ENCODE results near the gene CSNK1G1.

Gene CSNK1G1

DNA sequence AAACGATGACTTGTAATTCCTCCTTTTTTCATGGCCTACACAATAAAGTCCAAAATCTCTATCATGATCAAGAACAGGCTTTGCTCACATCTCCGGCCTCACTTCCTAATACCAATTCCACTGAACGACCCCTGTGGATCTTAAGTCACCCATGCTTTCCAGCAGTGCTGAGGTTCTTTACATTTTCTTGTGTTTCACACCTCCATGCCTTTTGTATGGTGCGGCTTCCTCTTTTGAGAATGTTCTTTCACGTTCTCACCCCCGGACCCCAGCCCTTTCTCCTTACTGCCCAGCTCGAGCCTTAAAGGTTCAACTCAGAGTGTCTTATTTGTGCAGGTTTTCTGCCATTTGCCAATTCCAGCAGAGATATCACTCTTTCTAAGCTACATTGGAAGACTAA lies 70.1 kb downstream of the CSNK1G1 start:
- no peak for DNase-seq

DNA sequence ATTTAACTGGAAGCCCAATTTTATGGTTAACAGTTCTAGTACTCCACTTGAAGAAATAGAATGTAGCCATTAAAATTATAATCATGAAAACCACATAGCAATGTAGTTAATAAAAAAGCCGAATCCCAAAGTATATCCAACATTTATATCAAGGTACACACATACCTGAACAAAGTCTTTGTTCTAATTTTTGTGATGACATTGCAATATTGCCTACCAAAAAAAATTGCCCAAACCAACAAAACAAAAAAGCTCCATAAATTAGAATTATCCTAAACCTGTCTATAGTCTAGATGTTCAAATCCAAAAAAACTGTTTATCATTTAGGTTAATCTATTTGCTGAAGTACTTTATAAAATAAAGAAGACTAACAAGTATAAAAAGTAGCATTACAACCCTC lies 70.8 kb downstream of the CSNK1G1 start:
- no peak for DNase-seq

DNA sequence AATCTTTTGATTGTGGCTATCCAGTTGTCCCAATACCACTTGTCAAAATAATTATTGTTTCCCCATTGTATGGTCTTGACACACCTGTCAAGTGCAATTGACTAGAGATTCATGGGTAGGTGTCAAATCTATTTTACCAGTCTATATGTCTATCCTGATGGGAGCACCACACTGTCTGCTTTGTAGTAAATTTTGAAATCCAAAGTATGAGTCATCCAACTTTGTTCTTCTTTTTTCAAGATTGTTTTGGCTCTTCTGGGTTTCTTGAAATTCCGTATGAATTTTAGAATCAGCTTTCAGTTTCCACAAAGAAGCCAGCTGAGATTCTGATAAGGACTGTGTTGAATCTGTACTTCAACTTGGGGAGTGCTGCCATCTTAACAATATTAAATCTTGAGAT lies 71.9 kb downstream of the CSNK1G1 start:
- no peak for DNase-seq

DNA sequence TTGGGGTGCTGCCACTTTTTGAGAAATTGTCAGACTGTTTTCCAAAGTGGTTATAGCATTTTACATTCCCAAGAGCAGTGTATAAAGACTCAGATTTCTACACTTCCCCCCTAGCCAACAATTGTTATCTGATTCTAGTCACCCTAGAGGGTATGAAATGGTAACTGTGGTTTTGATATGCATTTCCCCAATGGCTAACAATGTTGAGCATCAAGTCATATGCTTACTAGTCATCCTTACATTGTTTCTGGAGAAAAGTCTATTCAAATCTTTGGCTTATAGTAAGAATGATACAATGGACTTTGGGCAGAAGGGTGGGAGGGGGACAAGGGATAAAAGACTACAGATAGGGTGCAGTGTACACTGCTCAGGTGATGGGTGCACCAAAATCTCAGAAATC lies 73.3 kb downstream of the CSNK1G1 start:
- no peak for DNase-seq

DNA sequence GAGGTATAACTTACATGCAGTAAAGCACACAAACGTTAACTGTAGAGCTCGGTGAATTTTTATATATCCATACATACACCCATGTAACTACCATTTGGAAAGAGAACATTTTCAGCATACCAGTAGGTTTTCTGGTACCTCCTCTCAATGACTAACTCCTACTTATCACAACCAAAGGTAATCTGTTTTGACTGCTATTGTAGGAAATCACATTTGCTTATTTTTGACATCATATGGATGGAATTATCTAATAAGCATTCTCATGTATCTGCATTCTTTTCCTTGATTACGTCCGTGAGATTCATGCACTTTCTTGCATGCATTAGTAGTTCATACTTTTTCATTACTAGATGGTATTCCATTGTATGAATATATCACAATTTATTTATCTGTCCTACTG lies 76.8 kb downstream of the CSNK1G1 start:
- DNase-seq: no peak

DNA sequence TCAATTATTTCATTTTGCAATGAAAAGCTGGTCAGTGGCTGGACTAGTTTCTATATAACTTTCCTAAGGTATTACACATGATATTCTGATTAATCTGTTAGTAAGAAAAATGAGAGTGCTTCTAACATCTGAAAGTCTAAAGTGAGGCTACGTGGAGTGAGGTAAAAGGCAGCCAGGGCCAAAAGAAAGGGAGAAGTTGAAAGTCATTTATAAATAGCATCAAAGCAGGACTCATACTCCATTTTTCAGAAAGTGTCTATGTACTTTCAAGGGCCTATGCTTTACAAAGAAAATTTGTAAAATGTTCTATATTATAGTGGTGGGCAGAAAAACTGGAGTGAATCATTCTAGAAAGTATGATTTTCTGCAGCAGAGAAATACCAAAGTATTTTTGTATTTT lies 80.0 kb downstream of the CSNK1G1 start:
- DNase-seq: no peak

DNA sequence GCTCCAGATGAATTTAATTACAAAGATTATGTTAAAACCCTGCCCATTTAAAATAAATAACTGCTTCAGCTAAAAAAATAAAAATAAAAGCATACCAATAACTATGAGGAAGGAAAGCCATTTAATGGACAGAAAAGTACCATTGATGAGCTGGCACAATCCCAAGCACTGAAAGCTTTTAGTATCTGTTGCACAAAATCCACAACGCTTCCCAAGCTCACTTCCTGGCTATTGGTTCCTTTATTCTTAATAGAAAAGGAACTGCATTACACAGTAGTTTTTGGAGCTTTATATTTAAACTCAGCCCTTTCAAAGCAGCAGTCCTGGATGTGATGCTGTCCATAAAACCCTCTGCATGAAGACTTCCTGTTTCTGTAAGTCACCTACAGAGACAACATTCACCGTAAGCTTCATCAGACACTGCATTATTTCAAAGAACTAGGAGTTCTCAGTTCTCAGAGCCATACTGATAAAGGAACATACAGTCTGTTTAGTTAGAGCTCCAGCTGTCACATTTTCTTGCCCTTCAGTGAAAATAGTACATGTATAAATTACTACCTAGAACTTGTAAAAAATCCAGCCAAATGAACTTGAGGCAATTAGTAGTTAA lies 81.5 kb downstream of the CSNK1G1 start:
- DNase-seq: no peak

DNA sequence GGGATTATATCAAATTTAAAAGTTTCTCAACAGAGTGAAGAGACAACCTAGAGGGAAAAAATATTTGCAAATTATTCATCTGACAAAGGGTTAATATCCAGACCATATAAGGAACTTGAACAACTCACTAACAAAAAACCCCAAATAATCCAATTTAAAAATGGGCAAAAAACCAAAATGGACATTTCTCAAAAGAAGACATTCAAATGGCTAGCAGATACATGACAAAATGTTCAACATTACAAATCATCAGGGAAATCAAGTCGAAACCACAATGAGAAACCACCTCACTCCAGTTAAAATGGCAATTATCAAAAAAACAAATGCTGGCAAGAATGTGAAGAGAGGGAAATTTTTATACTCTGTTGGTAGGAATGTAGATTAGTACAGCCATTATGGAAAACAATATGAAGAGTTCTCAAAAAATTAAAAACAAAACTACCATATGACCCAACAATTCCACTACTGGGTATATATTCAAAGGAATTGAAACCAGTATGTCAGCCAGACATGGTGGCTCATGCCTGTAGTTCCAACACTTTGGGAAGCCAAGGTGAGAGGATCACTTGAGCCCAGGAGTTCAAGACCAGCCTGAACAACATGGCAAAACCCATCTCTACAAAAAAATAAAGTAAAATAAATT lies 88.5 kb downstream of the CSNK1G1 start:
- DNase-seq: no peak

DNA sequence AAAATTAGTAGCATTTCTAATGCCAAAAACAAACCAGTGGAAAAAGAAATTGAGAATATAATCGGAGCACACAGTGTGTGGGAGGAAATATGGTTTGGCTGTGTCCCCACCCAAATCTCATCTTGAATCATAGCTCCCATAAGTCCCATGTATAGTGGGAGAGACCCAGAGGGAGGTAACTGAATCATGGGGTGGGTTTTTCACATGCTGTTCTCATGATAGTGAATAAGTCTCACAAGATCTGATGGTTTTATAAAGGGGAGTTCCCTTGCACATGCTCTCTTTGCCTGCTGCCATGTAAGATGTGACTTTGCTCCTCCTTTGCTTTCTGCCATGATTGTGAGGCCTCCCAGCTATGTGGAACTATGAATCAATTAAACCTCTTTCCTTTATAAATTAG lies 90.8 kb downstream of the CSNK1G1 start:
- DNase-seq: peak; percentile 2 to 16

DNA sequence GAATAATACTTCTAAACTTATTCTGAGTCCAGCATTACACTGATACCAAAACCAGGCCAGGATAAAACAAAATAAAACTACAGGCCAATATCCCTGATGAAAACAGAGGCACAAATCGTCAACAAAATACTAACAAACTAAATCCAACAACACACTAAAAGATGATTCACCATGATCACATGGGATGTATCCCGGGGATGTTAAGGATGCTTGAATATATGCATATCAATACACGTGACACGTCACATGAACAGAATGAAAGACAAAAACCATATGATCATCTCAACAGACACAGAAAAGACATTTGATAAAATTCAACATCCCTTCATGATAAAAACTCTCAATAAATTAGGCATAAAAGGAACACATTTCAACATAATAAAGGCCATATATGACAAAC lies 91.5 kb downstream of the CSNK1G1 start:
- DNase-seq: no peak

DNA sequence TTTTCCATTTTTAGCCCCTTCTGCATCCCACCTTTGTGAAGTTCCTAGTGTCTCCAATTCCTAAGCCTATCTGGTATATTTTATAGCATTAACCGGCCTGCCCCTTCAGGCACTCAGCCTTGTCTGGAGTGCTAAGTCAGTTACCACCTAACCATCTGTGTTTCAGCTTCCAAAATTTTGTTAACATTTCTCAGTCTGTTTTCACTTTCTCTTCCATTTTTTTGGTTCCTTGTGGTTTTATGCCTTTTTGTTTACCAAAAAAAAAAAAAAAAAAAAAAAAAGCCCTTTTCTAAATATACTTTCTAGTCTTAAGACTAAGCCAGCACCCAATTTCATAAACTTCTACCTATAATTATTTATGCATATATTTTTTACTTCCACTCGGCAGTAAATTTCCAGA lies 92.4 kb downstream of the CSNK1G1 start:
- DNase-seq: no peak

DNA sequence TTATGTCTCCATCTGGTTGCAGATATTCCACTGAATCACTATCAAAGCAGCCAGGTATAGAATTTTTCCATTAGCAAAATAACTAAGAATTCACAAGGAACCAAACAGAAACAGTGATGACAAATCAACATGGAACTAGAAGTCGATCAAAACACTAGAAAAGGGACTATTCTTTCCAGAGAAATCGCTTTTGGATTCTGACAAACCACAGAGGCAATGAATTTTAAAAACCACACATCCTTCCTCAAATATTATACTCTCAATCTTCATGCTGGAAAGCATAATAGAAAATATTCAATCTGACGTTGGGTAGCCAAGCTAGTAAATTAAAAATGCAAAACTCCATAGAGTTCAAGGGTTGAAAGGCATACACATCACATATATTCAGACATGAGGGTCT lies 99.9 kb downstream of the CSNK1G1 start:
- no peak for DNase-seq

DNA sequence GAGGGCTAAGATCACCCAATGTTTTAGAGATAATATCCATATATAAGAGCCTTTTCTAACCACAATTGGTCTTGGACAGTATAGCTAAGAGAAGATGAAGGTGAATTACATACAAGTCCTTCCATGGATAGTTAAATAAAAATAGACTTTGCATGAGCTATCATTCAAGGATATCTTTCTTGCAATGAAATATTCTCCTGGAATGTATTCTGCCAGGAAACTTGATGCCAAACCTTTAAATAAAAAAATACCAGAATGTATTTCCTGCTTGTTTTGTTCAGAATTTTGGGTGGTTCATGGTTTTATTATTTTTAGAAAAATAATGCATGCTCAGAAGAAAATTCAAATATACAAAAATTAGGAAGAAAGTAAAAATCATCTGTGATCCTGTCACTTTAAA lies 104.3 kb downstream of the CSNK1G1 start:
- DNase-seq: no peak

DNA sequence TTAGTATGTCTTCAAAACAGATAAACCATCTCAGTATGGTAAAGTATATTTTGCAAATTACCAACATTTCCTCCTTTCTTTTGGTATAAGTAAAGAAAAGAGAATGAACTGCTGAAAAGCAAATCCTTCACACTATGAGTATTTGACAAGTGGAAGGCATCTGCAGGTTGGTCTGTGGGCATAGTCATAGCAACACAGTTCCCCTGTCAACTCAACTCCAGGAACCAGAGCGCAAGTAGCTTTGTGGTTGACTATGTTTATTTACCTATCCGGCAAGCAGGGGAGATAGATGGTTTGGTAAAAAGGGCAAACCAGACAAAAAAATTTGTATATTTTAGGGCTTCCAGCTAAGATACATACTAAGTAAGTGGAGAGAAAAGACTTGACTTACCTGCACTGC lies 104.9 kb downstream of the CSNK1G1 start:
- DNase-seq: no peak

DNA sequence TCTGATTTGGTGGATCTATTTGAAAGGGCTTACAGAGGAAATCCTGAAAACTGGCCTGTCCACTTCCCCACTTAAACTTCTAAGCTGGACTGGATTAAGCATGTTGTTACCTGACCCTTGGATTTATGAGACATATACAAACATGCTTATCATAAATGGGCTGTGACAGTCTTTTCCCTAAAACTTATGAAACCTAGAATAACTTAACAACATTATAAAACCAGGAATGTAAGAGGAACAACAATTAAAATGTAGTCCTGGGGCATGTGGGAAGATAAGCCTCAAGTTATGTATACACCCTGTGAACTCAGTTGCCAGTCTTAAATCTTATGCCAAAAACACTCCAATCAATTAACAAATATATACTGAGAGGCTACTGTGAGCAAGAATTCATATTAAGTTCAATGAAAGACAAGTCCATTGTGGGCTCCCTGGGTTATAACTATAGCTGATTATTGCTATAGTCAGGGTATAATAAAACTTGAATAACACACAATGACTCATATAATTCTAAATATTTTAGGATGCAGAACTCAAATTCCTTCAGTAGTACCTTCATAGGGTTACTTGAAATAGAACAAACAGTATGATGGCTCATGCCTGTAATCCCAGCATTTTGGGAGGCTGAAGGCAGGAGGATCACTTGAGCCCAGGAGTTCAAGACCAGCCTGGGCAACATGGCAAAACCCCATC lies 105.9 kb downstream of the CSNK1G1 start:
- DNase-seq: no peak

DNA sequence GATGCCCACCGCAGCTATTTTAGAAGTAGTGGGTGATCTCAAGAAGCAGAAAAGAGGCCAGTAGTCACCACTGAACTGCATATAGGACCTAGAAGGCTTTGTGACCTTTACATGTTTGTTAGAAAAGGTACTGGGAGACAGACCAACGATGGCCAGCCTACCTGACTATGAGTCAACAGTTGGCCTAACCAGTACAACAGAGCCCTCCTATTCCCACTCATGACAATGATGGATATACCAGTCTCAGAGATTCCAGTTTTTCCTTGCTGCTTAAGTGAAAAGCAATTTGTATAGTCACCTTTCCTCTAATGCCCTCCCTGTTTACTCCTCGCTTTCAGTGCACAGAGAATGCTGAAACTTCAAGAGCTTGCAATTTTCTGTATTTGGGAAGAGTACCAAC lies 106.6 kb downstream of the CSNK1G1 start:
- no peak for DNase-seq

DNA sequence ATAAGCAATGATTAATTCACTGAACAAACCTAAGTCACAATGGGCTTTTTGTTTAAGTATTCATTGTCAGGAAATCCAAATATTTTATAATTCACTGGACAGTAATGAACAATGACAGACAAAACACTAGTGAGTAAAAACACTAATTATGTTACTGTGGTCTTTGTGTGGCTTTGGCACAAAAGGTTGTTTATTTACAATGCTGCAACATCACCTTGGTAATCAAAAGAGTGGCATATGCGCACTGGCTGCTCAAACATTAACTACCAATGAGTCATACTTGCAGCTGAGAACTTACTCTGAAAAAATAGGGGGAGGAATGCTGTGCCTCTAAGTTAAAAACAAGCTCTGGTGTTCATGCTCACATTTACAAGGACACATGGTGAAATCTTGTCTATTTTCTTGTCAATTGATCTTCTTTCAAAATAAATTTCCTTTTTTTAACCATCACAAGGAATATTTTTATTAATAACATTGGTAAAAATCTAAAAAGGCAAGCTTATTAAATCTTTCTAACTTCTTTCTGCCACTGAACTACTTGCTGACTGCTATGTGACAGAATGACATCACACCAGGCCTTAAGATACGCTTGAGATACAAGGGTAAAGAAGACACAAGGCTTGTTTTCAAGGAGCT lies 107.9 kb downstream of the CSNK1G1 start:
- DNase-seq: no peak

DNA sequence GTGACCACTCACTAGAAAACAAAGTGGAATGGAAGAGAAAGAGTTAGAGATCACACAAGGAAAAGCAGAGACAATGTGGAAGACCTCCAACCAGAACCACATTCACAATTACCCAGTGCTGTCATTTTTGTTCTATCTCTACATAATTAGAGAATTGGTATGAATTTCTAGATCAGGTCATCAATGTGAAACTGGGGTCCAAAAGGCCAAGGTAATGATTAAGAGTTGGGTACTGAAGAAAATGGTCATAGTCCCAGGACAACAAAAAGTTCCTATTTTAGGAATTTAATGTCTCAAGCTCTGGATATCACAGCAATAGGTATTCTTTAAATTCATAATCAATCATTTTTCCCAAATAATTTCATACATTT lies 108.5 kb downstream of the CSNK1G1 start:
- DNase-seq: no peak

DNA sequence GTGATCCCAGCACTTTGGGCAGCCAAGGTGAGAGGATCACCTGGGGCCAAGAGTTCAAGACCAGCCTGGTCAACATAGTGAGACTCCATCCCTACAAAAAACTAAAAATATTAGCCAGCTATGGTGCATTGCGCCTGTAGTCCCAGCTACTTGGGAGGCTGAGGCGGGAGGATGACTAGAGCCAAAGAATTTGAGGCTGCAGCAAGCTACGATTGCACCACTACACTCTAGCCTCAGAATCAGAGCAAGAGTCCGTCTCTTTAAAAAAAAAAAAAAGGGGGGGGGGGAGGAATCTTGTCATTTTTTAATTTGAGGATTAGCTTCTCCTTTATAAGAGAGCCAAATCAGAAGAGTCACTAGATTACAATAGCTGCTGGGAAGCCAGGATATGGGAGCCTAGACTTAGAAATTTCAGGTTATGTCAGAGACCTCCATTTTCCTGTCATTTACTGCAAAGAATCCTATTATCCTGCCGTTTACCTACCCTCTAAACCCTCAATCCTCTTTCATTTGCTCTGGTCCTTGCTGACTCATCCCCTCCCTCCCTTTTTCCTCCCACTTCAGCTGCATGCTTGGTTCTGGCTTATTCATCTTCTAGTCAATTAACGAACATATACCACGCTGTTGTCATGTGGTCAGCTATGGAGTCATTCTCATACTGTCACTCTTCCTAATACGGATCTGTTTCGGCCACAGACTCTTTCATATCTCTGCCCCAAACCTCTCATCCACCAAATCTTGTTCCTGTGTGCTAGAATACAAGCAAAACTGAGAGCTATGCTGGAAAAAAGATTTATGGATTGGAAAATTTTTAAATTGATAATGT lies 109.4 kb downstream of the CSNK1G1 start:
- peak; percentile 24 to 40 for DNase-seq

DNA sequence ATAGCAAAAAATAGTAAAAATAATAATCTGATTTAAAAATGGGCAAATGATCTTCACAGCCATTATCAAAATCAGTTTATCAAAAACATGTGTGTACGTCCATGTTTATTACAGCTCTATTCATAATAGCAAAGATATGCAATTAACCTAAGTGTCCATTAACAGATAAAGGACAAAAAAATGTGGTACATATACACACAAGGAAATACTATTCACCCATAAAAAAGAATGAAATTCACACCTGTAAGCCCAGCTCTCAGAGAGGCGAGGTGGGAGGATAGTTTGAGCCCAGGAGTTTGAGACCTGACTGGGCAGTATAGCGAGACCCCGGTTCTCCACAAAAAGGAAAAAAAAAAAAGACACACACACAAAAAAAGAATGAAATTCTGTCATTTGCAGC lies 110.6 kb downstream of the CSNK1G1 start:
- no peak for DNase-seq

DNA sequence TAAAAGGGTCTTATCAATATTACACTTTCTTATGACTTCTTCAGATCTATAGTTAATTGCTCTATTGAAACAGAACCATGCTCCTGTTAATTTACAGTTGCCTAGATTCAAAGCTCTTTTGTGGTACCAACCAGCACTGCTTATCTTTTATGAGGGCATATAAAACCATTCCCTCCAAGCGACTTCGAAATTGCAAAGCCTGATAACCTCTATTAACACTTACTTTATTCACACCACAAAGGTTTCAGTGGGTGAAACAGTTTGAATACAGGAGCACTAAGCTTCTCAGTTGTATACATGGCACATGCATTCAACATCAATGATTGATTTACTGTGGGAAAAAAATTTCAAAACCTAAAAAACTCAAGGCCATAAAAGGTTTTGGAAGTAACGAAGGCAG lies 118.3 kb downstream of the CSNK1G1 start:
- DNase-seq: no peak

DNA sequence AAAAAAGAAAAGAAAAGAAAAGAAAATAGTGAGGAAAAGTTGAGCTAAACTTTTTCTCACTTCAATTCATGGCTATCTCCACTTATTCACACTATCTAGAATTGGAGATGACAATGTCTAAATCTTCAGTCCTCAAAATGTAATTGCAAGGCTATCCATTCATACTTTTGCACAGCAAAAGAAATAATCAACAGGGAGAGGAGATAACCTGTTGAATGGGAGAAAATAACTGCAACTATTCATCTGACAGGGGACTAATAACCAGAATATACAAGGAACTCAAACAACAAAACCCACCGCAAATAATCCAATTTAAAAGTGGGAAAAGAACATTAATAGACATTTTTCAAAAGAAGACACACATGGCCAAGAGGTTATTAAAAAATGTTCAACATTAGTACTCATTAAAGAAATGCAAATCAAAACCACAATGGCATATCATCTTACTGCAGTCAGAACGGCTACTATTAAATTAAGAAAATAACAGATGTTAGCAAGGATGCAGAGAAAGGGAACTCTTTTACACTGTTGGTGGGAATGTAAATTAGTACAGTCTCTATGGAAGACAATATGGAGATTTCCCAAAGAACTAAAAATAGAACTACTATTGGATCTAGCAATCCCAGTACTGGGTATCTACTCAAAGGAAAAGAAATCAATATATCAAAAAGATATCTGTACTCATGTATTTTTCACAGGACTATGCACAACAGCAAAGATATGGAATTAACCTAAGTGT lies 119.6 kb downstream of the CSNK1G1 start:
- DNase-seq: no peak

DNA sequence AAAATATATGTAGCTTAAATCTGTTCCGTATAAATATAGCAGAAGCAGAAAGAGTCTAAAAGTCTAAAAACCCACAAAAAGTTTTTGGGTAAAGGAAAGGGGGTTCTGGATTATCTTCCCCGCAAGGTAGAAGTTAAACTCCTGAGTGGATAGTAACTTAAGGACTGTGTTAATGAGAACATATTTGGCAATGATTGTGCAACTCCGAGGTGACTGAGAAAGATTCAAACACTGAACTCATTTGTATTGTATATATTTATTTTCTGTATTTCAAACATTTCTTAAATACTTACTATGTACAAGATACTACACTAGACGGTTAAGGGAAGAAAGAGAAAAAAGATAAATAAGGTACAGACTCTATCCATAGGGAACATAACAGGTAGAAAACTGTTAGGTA lies 120.4 kb downstream of the CSNK1G1 start:
- no peak for DNase-seq

Measured in stimulated activated CD4-positive, alpha-beta T cell treated with anti-CD3 and anti-CD28 coated beads, Interleukin-2, amount 100 ng/mL, for 48 hours (primary cell).